Lung microvascular endothelial cell (primary cell): ENCODE data around the gene EXOSC2. TPM values are rescaled to one million over a fixed set of nuclear protein-coding genes. Genes with fewer than 3 reads are reported as not detected.

Experiments
- DNase-seq, 2 donors: peaks; one replicate each; pipeline versions ENCODE4 v3.0.0 to v3.0.0-alpha.2; 2010; ENCODE audit warnings: low read depth in 2 of 2
- total RNA-seq: library from RNA; depleted of rRNA; stranded (reverse); fragments of >200 nt; gene quantifications from 2 replicates; pipeline ENCODE4 v1.2.1, GENCODE V29; 2014

Gene EXOSC2
- total RNA-seq, 1 donor from 2014 or later: 19.6 TPM

DNA sequence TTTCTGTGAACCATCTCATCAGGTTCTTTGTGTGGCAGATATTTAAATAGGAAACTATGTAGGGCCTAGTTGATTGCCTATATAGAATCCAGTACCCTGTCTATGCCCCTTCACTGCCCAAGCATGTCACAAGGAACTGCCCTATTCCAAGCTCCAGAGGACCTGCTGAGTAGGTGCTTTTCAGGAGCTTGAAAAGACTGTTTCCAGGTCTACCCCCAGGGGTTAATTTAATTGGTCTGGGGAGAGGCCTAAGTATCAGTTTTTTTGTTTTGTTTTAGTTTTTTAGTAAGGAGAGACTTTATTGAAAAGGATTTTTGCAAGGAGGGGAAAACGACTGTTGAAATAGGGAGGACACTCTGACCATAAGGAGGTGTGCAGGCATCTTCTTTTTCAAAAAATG is 43.3 kb downstream of the EXOSC2 start:
- no peak for DNase-seq

DNA sequence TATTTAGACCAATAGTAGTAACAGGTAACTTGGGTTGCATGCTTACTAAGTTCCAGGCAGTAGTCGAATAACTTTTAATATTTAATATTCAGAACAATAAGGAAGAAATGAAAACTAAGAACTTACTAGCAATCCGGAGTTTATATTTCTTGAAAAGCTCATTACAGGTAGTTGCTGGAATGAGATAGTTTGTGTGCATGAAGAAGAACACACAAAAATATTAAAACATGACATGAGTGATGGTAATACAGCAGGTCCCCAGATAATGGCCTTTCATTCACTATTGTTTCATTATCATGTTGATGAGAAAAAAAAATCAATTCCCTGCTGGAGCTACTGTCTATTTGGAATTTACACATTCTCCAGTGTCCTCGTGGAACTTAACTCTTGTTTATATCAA is 44.7 kb downstream of the EXOSC2 start:
- no peak for DNase-seq

DNA sequence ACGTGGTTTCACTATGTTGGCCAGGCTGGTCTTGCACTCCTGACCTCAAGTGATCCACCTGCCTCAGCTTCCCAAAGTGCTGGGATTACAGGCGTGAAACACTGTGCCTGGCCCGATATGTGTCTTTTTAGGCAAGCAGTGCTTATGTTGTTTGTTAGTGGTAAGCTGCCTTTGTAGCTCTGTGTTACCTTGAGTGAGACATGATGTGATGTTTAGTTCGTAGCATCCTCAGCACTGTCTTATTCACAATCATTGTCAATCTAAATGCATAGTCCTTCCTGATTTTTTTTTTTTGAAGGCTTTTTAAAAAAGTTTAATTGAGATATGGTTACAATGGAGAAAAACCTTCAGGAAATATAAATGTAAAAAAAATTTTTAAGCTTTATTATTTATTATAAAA is 45.5 kb downstream of the EXOSC2 start:
- no peak for DNase-seq

DNA sequence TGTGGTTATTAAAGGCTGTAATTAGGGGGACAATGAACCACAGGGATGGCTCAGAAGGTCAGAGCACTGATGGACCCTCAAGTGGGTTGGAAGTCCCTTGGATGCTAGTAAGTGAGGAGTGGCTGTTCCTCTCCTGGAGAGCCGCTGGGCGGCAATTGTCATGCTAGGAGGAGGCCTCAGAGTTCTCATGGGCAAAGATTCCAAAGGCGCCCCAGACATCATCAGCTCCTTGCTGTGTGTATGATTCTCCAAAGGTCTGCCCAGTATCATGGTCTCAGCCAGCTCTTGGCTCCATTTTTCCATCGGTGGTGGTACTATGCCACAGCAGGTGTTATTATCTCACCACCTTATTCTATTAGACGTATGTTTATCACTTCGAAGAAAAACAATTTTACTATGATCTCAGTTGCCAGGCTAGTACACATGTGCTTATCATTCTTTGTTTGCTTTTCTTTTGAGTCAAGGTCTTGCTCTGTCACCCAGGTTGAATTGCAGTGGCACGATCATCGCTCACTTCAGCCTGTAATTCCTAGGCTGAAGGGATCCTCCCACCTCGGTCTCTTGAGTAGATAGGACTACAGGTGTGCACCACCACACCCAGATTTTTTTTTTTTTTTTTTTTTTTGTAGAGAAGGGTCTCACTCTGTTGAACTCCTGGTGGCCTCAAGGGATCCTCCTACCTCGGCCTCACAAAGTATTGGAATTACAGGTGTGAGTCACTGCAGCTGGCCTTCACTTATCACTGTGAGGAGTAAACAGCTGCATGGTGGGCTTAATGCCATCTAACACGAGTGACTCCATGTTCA is 46.8 kb downstream of the EXOSC2 start:
- no peak for DNase-seq

DNA sequence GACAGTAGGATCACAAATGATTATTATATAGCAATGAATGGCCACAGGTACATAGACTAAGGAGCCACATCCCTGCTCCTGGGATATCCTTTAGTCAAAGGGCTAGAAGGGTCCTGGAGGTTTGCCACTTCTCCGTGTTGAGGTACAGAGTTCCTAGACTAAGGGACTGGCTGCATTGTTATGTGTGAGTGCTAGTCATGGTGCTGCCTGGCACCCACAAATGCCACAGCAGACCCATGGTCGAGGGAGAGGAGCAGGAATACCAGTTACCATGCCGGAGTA is 47.4 kb downstream of the EXOSC2 start:
- DNase-seq: no peak

DNA sequence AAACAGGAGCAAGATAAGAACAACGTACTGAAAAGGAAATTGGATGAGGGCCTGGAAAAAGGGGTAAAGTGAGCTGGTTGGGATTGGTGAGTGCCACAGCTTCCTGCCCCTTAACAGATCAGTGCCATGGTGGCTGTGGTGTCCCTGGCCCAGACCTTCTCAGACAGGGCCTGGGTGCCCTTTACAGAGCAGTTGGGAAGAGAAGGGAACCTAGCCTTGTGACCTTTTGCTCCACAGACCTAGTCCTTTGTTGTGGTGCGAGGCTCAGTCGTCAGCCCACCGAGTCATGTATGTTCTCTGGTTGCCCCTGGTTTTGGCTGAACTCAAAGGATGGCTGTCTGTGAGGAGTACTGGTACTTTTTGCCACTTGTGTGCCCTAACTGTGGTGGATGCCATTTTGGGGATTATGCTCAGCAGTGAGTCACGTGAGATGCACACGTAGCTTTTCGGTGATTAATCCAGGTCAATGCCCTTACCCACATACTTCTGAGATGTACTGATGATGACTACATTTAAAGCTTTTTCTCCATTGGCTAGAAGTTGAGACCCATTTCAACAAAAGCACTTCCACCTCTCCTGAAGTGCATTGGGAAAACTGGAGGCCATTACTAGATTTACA is 48.4 kb downstream of the EXOSC2 start:
- peak in 1 of 2 donors; percentile 39 for DNase-seq

DNA sequence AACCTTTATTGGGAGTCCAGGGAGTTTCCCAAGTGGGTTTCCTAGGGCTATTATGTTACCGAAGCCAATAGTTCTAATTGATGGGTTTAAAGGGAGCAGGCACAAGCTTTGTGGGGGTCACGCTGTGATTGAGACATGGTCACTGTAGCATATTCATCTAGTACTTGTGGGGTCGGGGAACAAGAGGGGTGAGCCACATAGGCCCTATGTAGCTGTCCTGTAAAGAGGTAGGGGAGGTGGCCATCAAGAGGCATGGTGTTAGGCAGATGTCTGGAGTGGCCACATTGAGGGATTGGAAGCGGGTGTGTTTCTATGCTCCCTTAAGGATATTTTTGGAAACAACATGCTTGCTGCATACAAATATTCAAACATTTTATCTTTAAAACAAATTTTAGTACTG is 50.1 kb downstream of the EXOSC2 start:
- no peak for DNase-seq

DNA sequence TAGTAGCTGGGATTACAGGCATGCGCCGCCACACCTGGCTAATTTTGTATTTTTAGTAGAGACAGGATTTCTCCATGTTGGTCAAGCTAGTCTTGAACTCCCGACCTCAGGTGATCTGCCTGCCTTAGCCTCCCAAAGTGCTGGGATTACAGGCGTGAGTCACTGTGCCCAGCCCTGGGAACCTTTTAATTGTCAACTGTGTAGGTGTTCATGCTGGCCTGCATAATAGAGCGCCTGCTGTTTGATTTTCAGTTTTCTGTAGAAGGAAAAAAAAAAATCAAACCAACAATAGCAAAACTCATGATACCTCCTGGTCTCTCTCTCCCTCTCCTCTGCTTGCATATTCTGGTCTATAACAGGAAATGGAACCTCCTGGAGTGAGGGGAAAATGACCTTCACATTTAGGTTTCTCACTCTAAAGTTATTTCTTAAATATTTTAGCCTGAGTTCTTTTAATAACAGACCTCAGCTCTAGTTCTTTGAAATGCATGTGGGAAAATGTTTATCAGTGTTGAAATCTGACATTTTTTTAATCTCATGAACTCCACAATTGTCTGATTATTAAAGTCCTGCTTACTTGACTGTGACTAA is 51.7 kb downstream of the EXOSC2 start:
- DNase-seq: no peak

DNA sequence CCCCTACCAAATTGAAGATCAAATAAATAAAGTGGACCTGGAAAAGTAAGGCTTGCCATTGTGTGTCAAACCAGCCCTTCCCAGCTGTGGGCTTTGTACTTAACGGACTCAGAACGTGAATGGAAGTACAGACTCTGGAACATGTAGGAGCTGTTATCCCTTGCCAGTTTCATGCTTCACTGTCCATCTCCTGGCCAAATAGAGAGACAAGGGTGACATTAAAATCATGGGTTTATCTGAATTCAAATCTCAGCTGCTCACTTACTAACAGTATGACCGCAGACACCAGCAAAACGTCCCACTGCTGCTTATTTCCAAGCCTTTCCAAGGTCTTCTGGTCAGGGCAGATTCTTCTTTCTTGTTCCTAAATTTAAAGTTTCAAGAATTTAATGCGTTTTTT is 52.2 kb downstream of the EXOSC2 start:
- DNase-seq: no peak

DNA sequence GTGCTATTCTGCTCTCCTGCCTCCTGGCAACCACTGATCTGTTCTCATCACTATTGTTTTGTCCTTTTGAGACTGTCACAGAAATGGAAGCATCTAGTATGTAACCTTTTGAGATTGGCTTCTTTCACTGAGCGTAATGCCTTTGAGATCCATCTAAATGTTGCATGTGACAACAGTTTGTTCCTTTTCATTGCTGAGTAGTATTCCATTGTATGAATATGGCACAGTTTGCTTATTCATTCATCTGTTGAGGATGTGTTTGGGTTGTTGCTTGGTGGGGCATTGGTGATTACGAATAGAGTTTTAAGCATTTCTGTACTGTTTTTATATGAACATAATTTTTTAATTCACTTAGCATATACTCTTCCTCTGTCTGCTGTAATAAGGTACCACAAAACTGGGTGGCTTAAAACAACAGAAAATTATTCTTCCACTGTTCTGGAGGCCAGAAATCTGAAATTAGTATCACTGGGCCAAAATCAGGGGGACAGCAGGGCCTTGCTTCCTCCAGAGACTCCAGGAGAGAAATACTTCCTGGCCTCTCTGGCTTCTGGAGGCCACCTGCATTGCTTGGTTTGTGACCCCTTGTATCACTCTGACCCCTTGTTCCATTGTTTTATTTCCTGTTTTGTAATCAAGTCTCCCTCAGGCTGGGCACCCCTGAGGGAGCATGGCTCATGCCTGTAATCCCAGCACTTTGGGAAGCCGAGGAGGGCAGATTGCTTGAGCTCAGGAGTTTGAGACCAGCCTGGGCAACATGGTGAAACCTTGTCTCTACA is 53.0 kb downstream of the EXOSC2 start:
- peak in 1 of 2 donors; percentile 84 for DNase-seq

DNA sequence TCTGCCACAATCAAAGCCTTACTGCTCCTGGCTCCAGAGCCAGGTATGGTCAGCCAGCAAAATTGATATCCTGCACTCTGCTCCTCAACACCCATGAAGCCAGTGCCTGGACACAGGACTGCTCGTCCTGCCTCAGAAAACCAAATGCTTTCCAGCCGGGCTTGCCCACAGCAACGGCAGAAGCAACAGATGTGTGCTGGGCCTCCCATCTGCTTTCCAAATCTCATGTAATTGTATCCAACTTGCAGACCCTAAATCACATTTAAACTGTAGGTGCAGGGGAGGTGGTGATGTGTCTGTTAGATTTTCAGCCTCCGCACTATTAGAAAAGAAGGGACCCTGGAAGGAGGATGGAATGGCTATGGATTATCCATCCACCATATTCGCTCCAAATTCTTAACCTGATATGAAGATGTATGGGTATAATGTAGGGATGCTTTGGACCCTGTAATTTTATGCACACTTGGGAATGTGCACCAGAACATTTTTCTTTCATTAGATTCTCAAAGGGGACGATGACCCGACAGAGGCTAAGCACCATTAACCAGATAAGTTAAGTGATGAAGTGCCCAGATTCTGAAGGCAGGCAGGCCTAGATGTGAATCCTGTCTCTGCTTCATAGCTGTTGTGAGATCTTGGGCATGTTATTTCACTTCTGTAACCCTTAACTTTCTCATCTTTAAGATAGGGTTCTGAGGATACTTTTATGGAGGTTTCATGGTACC is 58.2 kb downstream of the EXOSC2 start:
- DNase-seq: no peak

Other genes starting within 250 kb of the EXOSC2 start
- gene ASS1, start 248.8 kb upstream of the EXOSC2 start, total RNA-seq: 3.4 and 4.8 TPM in 2 replicates
- gene FUBP3, start 114.2 kb upstream of the EXOSC2 start, total RNA-seq: 24.4 and 27.8 TPM in 2 replicates
- not detected in 2 replicates for gene PRDM12, start 29.2 kb upstream of the EXOSC2 start, total RNA-seq
- 19.8 and 20.4 TPM in 2 replicates for gene ABL1, start 141.5 kb downstream of the EXOSC2 start, total RNA-seq
- gene QRFP, start 203.0 kb downstream of the EXOSC2 start, total RNA-seq: not detected in 2 replicates
- gene FIBCD1, start 245.5 kb downstream of the EXOSC2 start, total RNA-seq: not detected in 2 replicates